Measurements from ENCODE around the gene CCDC170. TPM values are rescaled to one million over a fixed set of nuclear protein-coding genes. Genes with fewer than 3 reads are reported as not detected.

The CCDC170 gene
- polyA plus RNA-seq, 1 experiment, result 1.9 TPM

DNA sequence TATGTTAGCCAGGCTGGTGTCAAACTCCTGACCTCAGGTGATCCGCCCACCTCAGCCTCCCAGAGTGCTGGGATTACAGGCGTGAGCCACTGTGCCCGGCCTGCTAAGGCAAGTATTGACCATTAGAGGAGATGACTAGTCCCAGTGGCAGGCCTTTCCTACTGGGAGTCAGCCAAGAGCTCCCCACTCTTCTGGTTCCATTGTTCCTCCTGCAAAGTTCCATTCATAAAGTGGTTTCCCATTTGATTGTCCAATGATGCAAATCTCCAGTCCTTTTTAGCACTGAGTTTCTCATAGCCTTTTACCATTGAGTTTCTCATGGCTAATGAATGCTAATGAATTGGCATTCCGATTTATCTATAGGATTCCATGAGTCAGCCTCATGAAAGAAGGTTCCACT, 165.4 kb downstream of the CCDC170 start:
- H3K4me3 ChIP-seq (ENCODE audit: low read depth, low read length), result no peak overlapping the region
- peaks cover 3% of the 10 kb centered on the region for H3K9me3 ChIP-seq (ENCODE audit: control insufficient read depth, insufficient read depth, low read length)
- ChIA-PET CTCF (interaction anchor here (0.6 kb wide), 1 partner anchor 1293 kb away, joined by 3 read pairs; no protein-coding TSS in a partner anchor), POLR2A (no interaction called here)
- DNase-seq (ENCODE audit: low read depth, low spot score), result no peak
- TF ChIP-seq, protein P1, sequence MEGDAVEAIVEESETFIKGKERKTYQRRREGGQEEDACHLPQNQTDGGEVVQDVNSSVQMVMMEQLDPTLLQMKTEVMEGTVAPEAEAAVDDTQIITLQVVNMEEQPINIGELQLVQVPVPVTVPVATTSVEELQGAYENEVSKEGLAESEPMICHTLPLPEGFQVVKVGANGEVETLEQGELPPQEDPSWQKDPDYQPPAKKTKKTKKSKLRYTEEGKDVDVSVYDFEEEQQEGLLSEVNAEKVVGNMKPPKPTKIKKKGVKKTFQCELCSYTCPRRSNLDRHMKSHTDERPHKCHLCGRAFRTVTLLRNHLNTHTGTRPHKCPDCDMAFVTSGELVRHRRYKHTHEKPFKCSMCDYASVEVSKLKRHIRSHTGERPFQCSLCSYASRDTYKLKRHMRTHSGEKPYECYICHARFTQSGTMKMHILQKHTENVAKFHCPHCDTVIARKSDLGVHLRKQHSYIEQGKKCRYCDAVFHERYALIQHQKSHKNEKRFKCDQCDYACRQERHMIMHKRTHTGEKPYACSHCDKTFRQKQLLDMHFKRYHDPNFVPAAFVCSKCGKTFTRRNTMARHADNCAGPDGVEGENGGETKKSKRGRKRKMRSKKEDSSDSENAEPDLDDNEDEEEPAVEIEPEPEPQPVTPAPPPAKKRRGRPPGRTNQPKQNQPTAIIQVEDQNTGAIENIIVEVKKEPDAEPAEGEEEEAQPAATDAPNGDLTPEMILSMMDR (IDR thresholded peaks at IDR 0.05; ENCODE audit: low read depth, low read length), result no peak
- H3K27ac ChIP-seq (ENCODE audit: low read depth, low read length), result no peak overlapping the region
- no peaks in the 10 kb centered on the region for H3K27me3 ChIP-seq (ENCODE audit: control insufficient read depth, insufficient read depth, low read length)

DNA sequence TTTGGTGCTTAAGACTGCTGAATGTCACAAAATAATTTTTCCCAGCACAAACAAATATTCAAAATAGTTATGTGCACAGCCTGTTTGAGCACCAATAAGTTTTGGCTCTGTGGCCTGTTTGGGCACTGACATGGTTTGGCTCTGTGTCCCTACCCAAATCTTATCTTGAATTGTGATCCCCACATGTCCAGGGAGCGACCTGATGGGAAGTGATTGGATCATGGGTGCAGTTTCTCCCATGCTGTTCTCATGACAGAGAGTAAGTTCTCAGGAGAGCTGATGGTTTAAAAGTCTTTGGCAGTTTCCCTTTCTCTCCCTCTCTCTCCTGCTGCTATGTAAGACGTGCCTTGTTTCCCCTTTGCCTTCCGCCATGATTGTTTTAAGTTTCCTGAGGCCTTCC, 167.7 kb downstream of the CCDC170 start:
- CTCF ChIA-PET, result no interaction called here
- Histone ChIP-seq H3K4me3 (ENCODE audit: low read depth, low read length) (no peak overlapping the region), H3K9me3 (ENCODE audit: control insufficient read depth, insufficient read depth, low read length) (no peaks in the 10 kb centered on the region), H3K27me3 (ENCODE audit: control insufficient read depth, insufficient read depth, low read length) (no peaks in the 10 kb centered on the region), H3K27ac (ENCODE audit: low read depth, low read length) (no peak overlapping the region)
- TF ChIP-seq, protein P1 (IDR thresholded peaks at IDR 0.05; ENCODE audit: low read depth, low read length), result no peak
- no peak for DNase-seq (ENCODE audit: low read depth, low spot score)
- POLR2A ChIA-PET, result no interaction called here

DNA sequence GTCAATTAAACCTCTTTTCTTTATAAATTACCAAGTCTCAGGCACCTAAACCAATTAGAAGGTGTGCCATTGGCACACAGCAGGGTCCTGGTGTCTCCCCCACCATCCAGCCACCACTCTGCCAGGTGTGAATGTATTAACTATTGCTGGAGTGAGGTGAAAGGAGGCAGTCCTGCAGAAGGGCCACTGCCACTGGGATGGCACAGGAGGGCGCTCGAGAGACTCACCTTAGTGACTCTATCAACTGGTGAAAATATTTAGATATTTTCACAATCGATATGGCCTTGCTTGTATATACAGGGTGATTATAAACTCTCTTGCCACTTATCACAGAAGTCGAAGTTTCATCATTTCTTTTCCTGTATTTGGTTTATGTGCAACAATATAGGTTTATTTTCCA, 168.1 kb downstream of the CCDC170 start:
- ChIA-PET POLR2A (no interaction called here), CTCF (no interaction called here)
- no peak overlapping the region for H3K4me3 ChIP-seq (ENCODE audit: low read depth, low read length)
- no peak for DNase-seq (ENCODE audit: low read depth, low spot score)
- no peaks in the 10 kb centered on the region for H3K9me3 ChIP-seq (ENCODE audit: control insufficient read depth, insufficient read depth, low read length)
- H3K27ac ChIP-seq (ENCODE audit: low read depth, low read length), result no peak overlapping the region
- TF ChIP-seq, protein P1 (IDR thresholded peaks at IDR 0.05; ENCODE audit: low read depth, low read length), result peak; percentile 12; the same call in 1 of the 2 replicates
- no peaks in the 10 kb centered on the region for H3K27me3 ChIP-seq (ENCODE audit: control insufficient read depth, insufficient read depth, low read length)

DNA sequence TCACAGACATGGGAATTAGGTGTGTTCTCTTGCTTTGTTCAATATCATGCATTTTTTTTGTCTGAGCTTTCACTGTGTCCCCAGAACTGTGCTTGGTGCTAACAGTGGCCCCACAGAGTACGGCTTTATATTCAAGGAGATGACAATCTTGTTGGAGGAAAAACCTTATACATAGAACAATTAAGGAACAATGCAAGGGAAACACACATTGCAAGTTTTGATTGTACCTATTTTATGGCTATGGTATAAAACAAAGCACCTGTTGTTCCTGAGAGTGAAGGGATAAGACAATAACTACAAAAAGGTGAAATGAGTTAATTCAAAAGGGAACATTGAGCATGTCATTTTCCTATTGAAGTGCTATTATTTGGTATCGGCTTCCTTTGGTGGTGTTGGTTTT, 169.7 kb downstream of the CCDC170 start:
- no peaks in the 10 kb centered on the region for H3K27me3 ChIP-seq (ENCODE audit: control insufficient read depth, insufficient read depth, low read length)
- H3K4me3 ChIP-seq (ENCODE audit: low read depth, low read length), result no peak overlapping the region
- ChIA-PET POLR2A (no interaction called here), CTCF (interaction anchor here (0.7 kb wide), 1 partner anchor 215 kb away, joined by 3 read pairs; no protein-coding TSS in a partner anchor)
- no peak for DNase-seq (ENCODE audit: low read depth, low spot score)
- no peak overlapping the region for H3K27ac ChIP-seq (ENCODE audit: low read depth, low read length)
- H3K9me3 ChIP-seq (ENCODE audit: control insufficient read depth, insufficient read depth, low read length), result no peaks in the 10 kb centered on the region
- TF ChIP-seq, protein P1 (IDR thresholded peaks at IDR 0.05; ENCODE audit: low read depth, low read length), result no peak

DNA sequence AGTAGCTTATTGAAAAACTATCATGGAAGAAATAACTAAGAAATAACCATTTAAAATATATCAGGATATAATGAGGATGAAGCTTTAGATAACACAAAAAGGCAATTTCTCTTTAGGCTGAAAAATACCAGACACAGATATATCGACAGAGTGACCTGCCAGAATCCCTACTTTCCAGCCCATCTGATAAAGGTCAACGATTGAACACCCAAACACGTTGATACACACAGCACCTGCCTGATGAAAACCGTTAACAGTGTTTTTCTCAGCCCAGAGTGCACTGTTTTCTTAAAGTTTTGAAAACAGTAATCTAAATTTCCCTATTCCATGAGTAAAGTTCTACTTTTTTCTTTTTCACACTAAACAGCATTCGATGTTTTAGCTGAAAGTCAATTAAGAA, 170.6 kb downstream of the CCDC170 start:
- TF ChIP-seq, protein P1 (IDR thresholded peaks at IDR 0.05; ENCODE audit: low read depth, low read length), result no peak
- H3K4me3 ChIP-seq (ENCODE audit: low read depth, low read length), result no peak overlapping the region
- no peak for DNase-seq (ENCODE audit: low read depth, low spot score)
- ChIA-PET CTCF (interaction anchor here (0.5 to 0.7 kb wide), 3 partner anchors 216 to 1428 kb away, joined by 3 read pairs; no protein-coding TSS in a partner anchor), POLR2A (no interaction called here)
- H3K9me3 ChIP-seq (ENCODE audit: control insufficient read depth, insufficient read depth, low read length), result no peaks in the 10 kb centered on the region
- H3K27me3 ChIP-seq (ENCODE audit: control insufficient read depth, insufficient read depth, low read length), result no peaks in the 10 kb centered on the region
- no peak overlapping the region for H3K27ac ChIP-seq (ENCODE audit: low read depth, low read length)
